HEK293 (cell line): Measurements from ENCODE around the gene CHCHD1.

ENCODE experiments used
- IKZF3 ChIP-seq: fragments of 450-650 bp; IDR thresholded peaks from 2 replicates; pipeline ENCODE4 v1.5.0; 2018; ENCODE audit warnings: missing biosample characterization, mild to moderate bottlenecking, missing genetic modification characterization, moderate library complexity
- MYNN ChIP-seq: fragments of 450-650 bp; formaldehyde crosslinking; IDR thresholded peaks from 2 replicates; pipeline ENCODE4 v1.5.1; 2016; ENCODE audit warnings: missing biosample characterization, missing genetic modification characterization, borderline replicate concordance
- YY1 ChIP-seq: fragments of 450-650 bp; formaldehyde crosslinking; IDR thresholded peaks from 2 replicates; pipeline ENCODE4 v1.5.1; 2018; ENCODE audit warnings: missing biosample characterization, missing genetic modification characterization
- ZBTB7A ChIP-seq: fragments of 450-650 bp; formaldehyde crosslinking; IDR thresholded peaks from 2 replicates; pipeline ENCODE4 v1.5.1; 2016; ENCODE audit warnings: low read depth, missing biosample characterization, missing genetic modification characterization
- ZNF157 ChIP-seq: fragments of 450-650 bp; formaldehyde crosslinking; IDR thresholded peaks from 2 replicates; pipeline ENCODE4 v1.5.1; 2016; ENCODE audit warnings: missing biosample characterization, missing genetic modification characterization
- ZNF350 ChIP-seq: fragments of 450-650 bp; formaldehyde crosslinking; IDR thresholded peaks from 2 replicates; pipeline ENCODE4 v1.5.0; 2017; ENCODE audit warnings: missing biosample characterization, mild to moderate bottlenecking, missing genetic modification characterization
- ZNF423 ChIP-seq: fragments of 450-650 bp; formaldehyde crosslinking; IDR thresholded peaks from 2 replicates; pipeline ENCODE4 v1.5.1; 2016; ENCODE audit warnings: missing biosample characterization, missing genetic modification characterization
- ZNF792 ChIP-seq: fragments of 450-650 bp; formaldehyde crosslinking; IDR thresholded peaks from 2 replicates; pipeline ENCODE4 v1.5.1; 2016; ENCODE audit warnings: missing biosample characterization, missing genetic modification characterization
- ZSCAN23 ChIP-seq: fragments of 450-650 bp; formaldehyde crosslinking; IDR thresholded peaks from 2 replicates; pipeline ENCODE4 v1.5.1; 2016; ENCODE audit warnings: missing biosample characterization, missing genetic modification characterization
- TF ChIP-seq, protein P1 (sequence below): fragments of 450-650 bp; formaldehyde crosslinking; IDR thresholded peaks from 2 replicates; pipeline ENCODE4 v1.5.1; 2016; ENCODE audit warnings: missing biosample characterization, missing genetic modification characterization
- TF ChIP-seq, protein P2 (sequence below): fragments of 450-650 bp; formaldehyde crosslinking; IDR thresholded peaks from 2 replicates; pipeline ENCODE4 v1.5.1; 2017; ENCODE audit warnings: missing biosample characterization, missing genetic modification characterization
- TF ChIP-seq, protein P3 (sequence below): fragments of 450-650 bp; formaldehyde crosslinking; IDR thresholded peaks from 2 replicates; pipeline ENCODE4; 2016; ENCODE audit warnings: missing biosample characterization, missing genetic modification characterization
- TF ChIP-seq, protein P4 (sequence below): fragments of 450-650 bp; formaldehyde crosslinking; IDR thresholded peaks from 2 replicates; pipeline ENCODE4 v1.5.1; 2016; ENCODE audit warnings: missing biosample characterization, missing genetic modification characterization
- TF ChIP-seq, protein P5 (sequence below): fragments of 450-650 bp; formaldehyde crosslinking; IDR thresholded peaks from 2 replicates; pipeline ENCODE4 v1.5.1; 2016; ENCODE audit warnings: missing biosample characterization, missing genetic modification characterization

DNA sequence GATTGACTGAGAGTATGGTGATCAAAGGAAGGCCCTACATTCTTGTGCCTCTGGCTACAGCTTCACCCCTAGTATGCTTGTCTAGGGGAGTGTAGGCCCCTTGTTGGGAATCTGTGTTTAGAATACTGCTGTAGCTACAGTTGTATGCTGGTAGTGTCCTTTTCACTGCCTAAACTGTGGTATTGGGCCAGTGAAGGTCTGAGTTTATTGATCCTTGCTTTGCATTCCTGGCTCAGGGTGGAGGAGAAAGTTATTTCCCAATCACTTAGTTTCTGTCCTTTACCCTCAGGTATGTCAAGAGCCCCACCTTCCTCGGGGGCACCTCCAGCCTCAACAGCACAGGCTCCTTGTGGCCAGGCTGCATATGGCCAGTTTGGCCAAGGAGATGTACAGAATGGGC lies 31.0 kb upstream of the CHCHD1 start:
- TF ChIP-seq, protein P1, sequence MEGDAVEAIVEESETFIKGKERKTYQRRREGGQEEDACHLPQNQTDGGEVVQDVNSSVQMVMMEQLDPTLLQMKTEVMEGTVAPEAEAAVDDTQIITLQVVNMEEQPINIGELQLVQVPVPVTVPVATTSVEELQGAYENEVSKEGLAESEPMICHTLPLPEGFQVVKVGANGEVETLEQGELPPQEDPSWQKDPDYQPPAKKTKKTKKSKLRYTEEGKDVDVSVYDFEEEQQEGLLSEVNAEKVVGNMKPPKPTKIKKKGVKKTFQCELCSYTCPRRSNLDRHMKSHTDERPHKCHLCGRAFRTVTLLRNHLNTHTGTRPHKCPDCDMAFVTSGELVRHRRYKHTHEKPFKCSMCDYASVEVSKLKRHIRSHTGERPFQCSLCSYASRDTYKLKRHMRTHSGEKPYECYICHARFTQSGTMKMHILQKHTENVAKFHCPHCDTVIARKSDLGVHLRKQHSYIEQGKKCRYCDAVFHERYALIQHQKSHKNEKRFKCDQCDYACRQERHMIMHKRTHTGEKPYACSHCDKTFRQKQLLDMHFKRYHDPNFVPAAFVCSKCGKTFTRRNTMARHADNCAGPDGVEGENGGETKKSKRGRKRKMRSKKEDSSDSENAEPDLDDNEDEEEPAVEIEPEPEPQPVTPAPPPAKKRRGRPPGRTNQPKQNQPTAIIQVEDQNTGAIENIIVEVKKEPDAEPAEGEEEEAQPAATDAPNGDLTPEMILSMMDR, result no peak
- TF ChIP-seq, protein P2, sequence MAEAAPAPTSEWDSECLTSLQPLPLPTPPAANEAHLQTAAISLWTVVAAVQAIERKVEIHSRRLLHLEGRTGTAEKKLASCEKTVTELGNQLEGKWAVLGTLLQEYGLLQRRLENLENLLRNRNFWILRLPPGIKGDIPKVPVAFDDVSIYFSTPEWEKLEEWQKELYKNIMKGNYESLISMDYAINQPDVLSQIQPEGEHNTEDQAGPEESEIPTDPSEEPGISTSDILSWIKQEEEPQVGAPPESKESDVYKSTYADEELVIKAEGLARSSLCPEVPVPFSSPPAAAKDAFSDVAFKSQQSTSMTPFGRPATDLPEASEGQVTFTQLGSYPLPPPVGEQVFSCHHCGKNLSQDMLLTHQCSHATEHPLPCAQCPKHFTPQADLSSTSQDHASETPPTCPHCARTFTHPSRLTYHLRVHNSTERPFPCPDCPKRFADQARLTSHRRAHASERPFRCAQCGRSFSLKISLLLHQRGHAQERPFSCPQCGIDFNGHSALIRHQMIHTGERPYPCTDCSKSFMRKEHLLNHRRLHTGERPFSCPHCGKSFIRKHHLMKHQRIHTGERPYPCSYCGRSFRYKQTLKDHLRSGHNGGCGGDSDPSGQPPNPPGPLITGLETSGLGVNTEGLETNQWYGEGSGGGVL (tag by site-specific recombination), result no peak
- TF ChIP-seq YY1 (tag by site-specific recombination) (no peak), IKZF3 (no peak), ZNF157 (tag by site-specific recombination) (no peak), ZNF423 (tag by site-specific recombination) (no peak), MYNN (tag by site-specific recombination) (no peak), ZNF792 (tag by site-specific recombination) (no peak), ZNF350 (no peak), ZBTB7A (tag by site-specific recombination) (no peak), ZSCAN23 (tag by site-specific recombination) (no peak)
- TF ChIP-seq, protein P3, sequence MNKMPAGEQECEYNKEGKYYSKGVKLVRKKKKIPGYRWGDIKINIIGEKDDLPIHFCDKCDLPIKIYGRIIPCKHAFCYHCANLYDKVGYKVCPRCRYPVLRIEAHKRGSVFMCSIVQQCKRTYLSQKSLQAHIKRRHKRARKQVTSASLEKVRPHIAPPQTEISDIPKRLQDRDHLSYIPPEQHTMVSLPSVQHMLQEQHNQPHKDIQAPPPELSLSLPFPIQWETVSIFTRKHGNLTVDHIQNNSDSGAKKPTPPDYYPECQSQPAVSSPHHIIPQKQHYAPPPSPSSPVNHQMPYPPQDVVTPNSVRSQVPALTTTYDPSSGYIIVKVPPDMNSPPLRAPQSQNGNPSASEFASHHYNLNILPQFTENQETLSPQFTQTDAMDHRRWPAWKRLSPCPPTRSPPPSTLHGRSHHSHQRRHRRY, result no peak
- TF ChIP-seq, protein P4, sequence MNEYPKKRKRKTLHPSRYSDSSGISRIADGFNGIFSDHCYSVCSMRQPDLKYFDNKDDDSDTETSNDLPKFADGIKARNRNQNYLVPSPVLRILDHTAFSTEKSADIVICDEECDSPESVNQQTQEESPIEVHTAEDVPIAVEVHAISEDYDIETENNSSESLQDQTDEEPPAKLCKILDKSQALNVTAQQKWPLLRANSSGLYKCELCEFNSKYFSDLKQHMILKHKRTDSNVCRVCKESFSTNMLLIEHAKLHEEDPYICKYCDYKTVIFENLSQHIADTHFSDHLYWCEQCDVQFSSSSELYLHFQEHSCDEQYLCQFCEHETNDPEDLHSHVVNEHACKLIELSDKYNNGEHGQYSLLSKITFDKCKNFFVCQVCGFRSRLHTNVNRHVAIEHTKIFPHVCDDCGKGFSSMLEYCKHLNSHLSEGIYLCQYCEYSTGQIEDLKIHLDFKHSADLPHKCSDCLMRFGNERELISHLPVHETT (tag by site-specific recombination), result no peak
- TF ChIP-seq, protein P5, sequence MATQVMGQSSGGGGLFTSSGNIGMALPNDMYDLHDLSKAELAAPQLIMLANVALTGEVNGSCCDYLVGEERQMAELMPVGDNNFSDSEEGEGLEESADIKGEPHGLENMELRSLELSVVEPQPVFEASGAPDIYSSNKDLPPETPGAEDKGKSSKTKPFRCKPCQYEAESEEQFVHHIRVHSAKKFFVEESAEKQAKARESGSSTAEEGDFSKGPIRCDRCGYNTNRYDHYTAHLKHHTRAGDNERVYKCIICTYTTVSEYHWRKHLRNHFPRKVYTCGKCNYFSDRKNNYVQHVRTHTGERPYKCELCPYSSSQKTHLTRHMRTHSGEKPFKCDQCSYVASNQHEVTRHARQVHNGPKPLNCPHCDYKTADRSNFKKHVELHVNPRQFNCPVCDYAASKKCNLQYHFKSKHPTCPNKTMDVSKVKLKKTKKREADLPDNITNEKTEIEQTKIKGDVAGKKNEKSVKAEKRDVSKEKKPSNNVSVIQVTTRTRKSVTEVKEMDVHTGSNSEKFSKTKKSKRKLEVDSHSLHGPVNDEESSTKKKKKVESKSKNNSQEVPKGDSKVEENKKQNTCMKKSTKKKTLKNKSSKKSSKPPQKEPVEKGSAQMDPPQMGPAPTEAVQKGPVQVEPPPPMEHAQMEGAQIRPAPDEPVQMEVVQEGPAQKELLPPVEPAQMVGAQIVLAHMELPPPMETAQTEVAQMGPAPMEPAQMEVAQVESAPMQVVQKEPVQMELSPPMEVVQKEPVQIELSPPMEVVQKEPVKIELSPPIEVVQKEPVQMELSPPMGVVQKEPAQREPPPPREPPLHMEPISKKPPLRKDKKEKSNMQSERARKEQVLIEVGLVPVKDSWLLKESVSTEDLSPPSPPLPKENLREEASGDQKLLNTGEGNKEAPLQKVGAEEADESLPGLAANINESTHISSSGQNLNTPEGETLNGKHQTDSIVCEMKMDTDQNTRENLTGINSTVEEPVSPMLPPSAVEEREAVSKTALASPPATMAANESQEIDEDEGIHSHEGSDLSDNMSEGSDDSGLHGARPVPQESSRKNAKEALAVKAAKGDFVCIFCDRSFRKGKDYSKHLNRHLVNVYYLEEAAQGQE (tag by site-specific recombination), result no peak
